Keratinocyte (primary cell): ENCODE results near the gene SYCE3. TPM values are rescaled to one million over a fixed set of nuclear protein-coding genes. Genes with fewer than 3 reads are reported as not detected.

Experiments
- DNase-seq: peaks from one replicate; pipeline ENCODE4 v3.0.0-alpha.2; 2011; ENCODE audit warnings: low read depth, missing footprints, low spot score
- FAIRE-seq: peaks from 2 replicates; lab custom pipeline; 2011; peaks lifted over from hg19 to GRCh38; lab: Jason Lieb, UNC
- H2AFZ ChIP-seq: 2 replicates; pipeline ENCODE4 v1.6.0; 2012; ENCODE audit warnings: low read length, control low read depth, inconsistent platforms; ENCODE audit not compliant: control insufficient read depth
- H3K27ac ChIP-seq: 2 replicates; pipeline ENCODE4 v1.5.1; 2011; ENCODE audit warnings: low read length; ENCODE audit not compliant: control insufficient read depth, insufficient read depth
- H3K27me3 ChIP-seq: 3 replicates; pipeline ENCODE4 v1.6.0; 2011; ENCODE audit warnings: low read length; ENCODE audit not compliant: control insufficient read depth, insufficient read depth; ENCODE audit errors: extremely low read depth
- H3K36me3 ChIP-seq, 2 experiments: 2 replicates in 1 of 2; 3 replicates in 1 of 2; pipeline ENCODE4 v1.5.1; 2011; ENCODE audit warnings: low read length in 2 of 2, mild to moderate bottlenecking in 1 of 2; ENCODE audit not compliant: control insufficient read depth in 2 of 2, insufficient read depth in 2 of 2; ENCODE audit errors: extremely low read depth in 1 of 2
- H3K4me1 ChIP-seq: 3 replicates; pipeline ENCODE4 v1.5.1; 2011; ENCODE audit warnings: low read length; ENCODE audit not compliant: control insufficient read depth, insufficient read depth; ENCODE audit errors: extremely low read depth
- H3K4me2 ChIP-seq: 3 replicates; pipeline ENCODE4 v1.6.0; 2011; ENCODE audit warnings: low read depth, low read length; ENCODE audit not compliant: control insufficient read depth, insufficient read depth; ENCODE audit errors: extremely low read depth
- H3K4me3 ChIP-seq, 3 experiments: fragments of 200-600 bp in 1 of 3; sonication (generic) in 1 of 3; 2 replicates in 2 of 3; 3 replicates in 1 of 3; pipeline ENCODE4 v1.5.1; 2011 to 2016; ENCODE audit warnings: low read length in 3 of 3, mild to moderate bottlenecking in 3 of 3, control low read depth in 2 of 3, inconsistent platforms in 1 of 3, low read depth in 1 of 3, mixed read lengths in 1 of 3, mixed run types in 1 of 3, moderate library complexity in 1 of 3; ENCODE audit not compliant: control insufficient read depth in 2 of 3, insufficient read depth in 2 of 3; ENCODE audit errors: extremely low read depth in 1 of 3
- H3K79me2 ChIP-seq: 2 replicates; pipeline ENCODE4 v1.6.0; 2012; ENCODE audit warnings: low read length; ENCODE audit not compliant: control insufficient read depth, insufficient read depth
- H3K9ac ChIP-seq: 3 replicates; pipeline ENCODE4 v1.6.0; 2011; ENCODE audit warnings: low read length; ENCODE audit not compliant: control insufficient read depth, insufficient read depth; ENCODE audit errors: extremely low read depth
- H3K9me1 ChIP-seq: 3 replicates; pipeline ENCODE4 v1.6.0; 2011; ENCODE audit warnings: low read length; ENCODE audit not compliant: control insufficient read depth, insufficient read depth; ENCODE audit errors: extremely low read depth
- H3K9me3 ChIP-seq: 2 replicates; pipeline ENCODE4 v1.5.1; 2012; ENCODE audit warnings: low read depth, low read length; ENCODE audit not compliant: control insufficient read depth
- H4K20me1 ChIP-seq: 3 replicates; pipeline ENCODE4 v1.6.0; 2011; ENCODE audit warnings: low read length; ENCODE audit not compliant: control insufficient read depth, insufficient read depth; ENCODE audit errors: extremely low read depth
- CTCF ChIP-seq, 3 experiments: IDR thresholded peaks in 1 of 3; conservative IDR thresholded peaks in 1 of 3; optimal IDR thresholded peaks in 1 of 3; 2 replicates in 2 of 3; 3 replicates in 1 of 3; pipeline versions ENCODE3 to v1.5.1; 2011; ENCODE audit warnings: low read length in 3 of 3, mild to moderate bottlenecking in 3 of 3, moderate library complexity in 2 of 3, control low read depth in 1 of 3, inconsistent platforms in 1 of 3; ENCODE audit not compliant: insufficient read depth in 2 of 3; ENCODE audit errors: extremely low read depth in 1 of 3
- EZH2 ChIP-seq: IDR thresholded peaks from one replicate; pipeline ENCODE4 v1.6.1; 2012; ENCODE audit warnings: inconsistent platforms, mild to moderate bottlenecking, low read length, moderate library complexity
- dilution Hi-C: fragments of 300-500 bp; cut with MboI; formaldehyde crosslinking; loops from one replicate; pipeline ENCODE4 v1.7.0; 2020; ENCODE audit warnings: low sequenced_read_pairs; ENCODE audit not compliant: extremely low pct_ligation_motif_present
- polyA plus RNA-seq, 5 experiments: library from polyadenylated mRNA; depleted of rRNA in 3 of 5; stranded (reverse) in 3 of 5; stranded (forward) in 1 of 5; unstranded in 1 of 5; fragments of >200 nt; gene quantifications; 1 replicate in 1 of 5; 2 replicates in 3 of 5; 3 replicates in 1 of 5; pipeline versions ENCODE4 v1.2.1 to v1.2.3, GENCODE V29; 2011 to 2012; ENCODE audit warnings: missing spikeins in 2 of 5, low read depth in 1 of 5, low replicate concordance in 1 of 5

SYCE3 gene
- polyA plus RNA-seq, 1 donor (not counting 4 experiments of a cell fraction or from before 2014, with no cell fraction given), result 0.17 TPM

GRCh38 chr22:50602338-50602700, 39.6 kb upstream of the SYCE3 start:
- Histone ChIP-seq H2AFZ (no peak overlapping the region), H3K79me2 (no peaks in the 10 kb centered on the region), H3K4me1 (no peaks in the 10 kb centered on the region), H3K27me3 (peaks cover 56% of the 10 kb centered on the region), H3K4me3 (no peak overlapping the region), H3K4me2 (no peak overlapping the region), H3K27ac (no peak overlapping the region), H3K9ac (no peak overlapping the region), H3K9me3 (no peaks in the 10 kb centered on the region), H4K20me1 (no peaks in the 10 kb centered on the region), H3K36me3 (no peaks in the 10 kb centered on the region), H3K9me1 (no peaks in the 10 kb centered on the region)
- TF ChIP-seq EZH2, result no peak
- TF ChIP-seq CTCF (optimal IDR thresholded peaks at IDR 0.05 in 1 of 3, IDR thresholded peaks at IDR 0.05 in 1 of 3, conservative IDR thresholded peaks at IDR 0.05 in 1 of 3; ENCODE audit: extremely low read depth in 1 of 3, insufficient read depth in 2 of 3, low read length in 3 of 3), result no peak
- FAIRE-seq (no peak), DNase-seq (no peak)
- dilution Hi-C loops, result no loop called here

GRCh38 chr22:50601669-50602337, 39.1 kb upstream of the SYCE3 start:
- no peaks in the 10 kb centered on the region for H3K79me2 ChIP-seq
- H3K36me3 ChIP-seq, result no peaks in the 10 kb centered on the region
- no peak overlapping the region for H2AFZ ChIP-seq
- peaks cover 55% of the 10 kb centered on the region for H3K27me3 ChIP-seq
- FAIRE-seq, result no peak
- H3K9me1 ChIP-seq, result no peaks in the 10 kb centered on the region
- H3K4me3 ChIP-seq, result no peak overlapping the region
- H4K20me1 ChIP-seq, result no peaks in the 10 kb centered on the region
- TF ChIP-seq CTCF (optimal IDR thresholded peaks at IDR 0.05 in 1 of 3, IDR thresholded peaks at IDR 0.05 in 1 of 3, conservative IDR thresholded peaks at IDR 0.05 in 1 of 3; ENCODE audit: extremely low read depth in 1 of 3, insufficient read depth in 2 of 3, low read length in 3 of 3) (no peak), EZH2 (no peak)
- DNase-seq, result no peak
- H3K9me3 ChIP-seq, result no peaks in the 10 kb centered on the region
- H3K4me2 ChIP-seq, result no peak overlapping the region
- H3K4me1 ChIP-seq, result no peaks in the 10 kb centered on the region
- dilution Hi-C loops, result no loop called here
- no peak overlapping the region for H3K27ac ChIP-seq
- H3K9ac ChIP-seq, result no peak overlapping the region
